Ishikawa (cell line): Measurements from ENCODE around the gene PIP4P1.

Experiments
- CEBPB ChIP-seq: IDR thresholded peaks from 2 replicates; pipeline ENCODE4 v1.6.1; 2012
- EP300 ChIP-seq: IDR thresholded peaks from 2 replicates; pipeline ENCODE4 v1.6.1; 2012; ENCODE audit warnings: borderline replicate concordance
- FOXM1 ChIP-seq: IDR thresholded peaks from 2 replicates; pipeline ENCODE4 v1.6.1; 2012; ENCODE audit warnings: low read depth, borderline replicate concordance
- RAD21 ChIP-seq: IDR thresholded peaks from 2 replicates; pipeline ENCODE4 v1.6.1; 2012; ENCODE audit warnings: low read depth
- TCF12 ChIP-seq: IDR thresholded peaks from 2 replicates; pipeline ENCODE4 v1.6.1; 2012; ENCODE audit warnings: low read depth
- USF1 ChIP-seq: IDR thresholded peaks from 2 replicates; pipeline ENCODE4 v1.6.1; 2012
- YY1 ChIP-seq: IDR thresholded peaks from 2 replicates; pipeline ENCODE4 v1.6.1; 2012; ENCODE audit warnings: low read depth

GRCh38 chr14:20489093-20489994 lies 28.1 kb upstream of the PIP4P1 start:
- TF ChIP-seq YY1: no peak
- TF ChIP-seq RAD21: no peak
- TF ChIP-seq USF1: no peak
- TF ChIP-seq FOXM1: no peak
- TF ChIP-seq TCF12: no peak
- no peak for TF ChIP-seq EP300
- TF ChIP-seq CEBPB: no peak
